ENCODE measurements around the gene CD164L2. TPM values are rescaled to one million over a fixed set of nuclear protein-coding genes. Genes with fewer than 3 reads are reported as not detected.

CD164L2 gene
- total RNA-seq, 1 donor from 2014 or later: not detected

- Histone ChIP-seq H3K9me3 (ENCODE audit: insufficient read depth, low read depth, low read length) (no peaks in the 10 kb centered on the region), H4K20me1 (ENCODE audit: insufficient read depth, low read length) (no peaks in the 10 kb centered on the region), H3K36me3 (ENCODE audit: insufficient read depth, low read length) (peaks cover 3% of the 10 kb centered on the region), H3K9ac (ENCODE audit: low read length) (no peak overlapping the region), H3K4me3 (ENCODE audit: insufficient read depth, low read depth, low read length) (no peak overlapping the region), H3K27ac (ENCODE audit: low read depth, low read length) (no peak overlapping the region), H3K4me2 (ENCODE audit: low read length) (no peak overlapping the region), H2AFZ (ENCODE audit: low read depth, low read length) (no peak overlapping the region), H3K79me2 (ENCODE audit: insufficient read depth, low read length) (no peaks in the 10 kb centered on the region), H3K27me3 (ENCODE audit: insufficient read depth, low read length) (no peaks in the 10 kb centered on the region), H3K4me1 (ENCODE audit: insufficient read depth, low read length) (no peaks in the 10 kb centered on the region)
- Mint-ChIP-seq H3K27me3 (ENCODE audit: low read depth, unreplicated experiment) (peaks cover 33% of the 10 kb centered on the region), H3K36me3 (ENCODE audit: low read depth, unreplicated experiment) (peaks cover 32% of the 10 kb centered on the region), H3K4me1 (ENCODE audit: low read depth, unreplicated experiment) (no peaks in the 10 kb centered on the region), H3K4me3 (ENCODE audit: unreplicated experiment) (no peak overlapping the region), H3K27ac (ENCODE audit: unreplicated experiment) (no peak overlapping the region), H3K9me3 (ENCODE audit: unreplicated experiment) (no peaks in the 10 kb centered on the region)
- TF ChIP-seq EZH2 (IDR thresholded peaks at IDR 0.05; ENCODE audit: insufficient read depth, low read length) (no peak), CTCF (IDR thresholded peaks at IDR 0.05; ENCODE audit: insufficient read depth, low read depth, low read length) (no peak)
- DNase-seq (ENCODE audit: low read depth) (no peak), FAIRE-seq (no peak)
These were observed 24.9 kb downstream of the CD164L2 start for GRCh38 chr1:27358038-27358927.

GRCh38 chr1:27357281-27358037, 25.7 kb downstream of the CD164L2 start:
- no peak overlapping the region for H3K4me3 ChIP-seq (ENCODE audit: insufficient read depth, low read depth, low read length)
- H2AFZ ChIP-seq (ENCODE audit: low read depth, low read length): peak overlapping the region; percentile 16
- H4K20me1 ChIP-seq (ENCODE audit: insufficient read depth, low read length): no peaks in the 10 kb centered on the region
- H3K9me3 ChIP-seq (ENCODE audit: insufficient read depth, low read depth, low read length): no peaks in the 10 kb centered on the region
- Mint-ChIP-seq H3K36me3 (ENCODE audit: low read depth, unreplicated experiment) (peaks cover 31% of the 10 kb centered on the region), H3K9me3 (ENCODE audit: unreplicated experiment) (no peaks in the 10 kb centered on the region), H3K27me3 (ENCODE audit: low read depth, unreplicated experiment) (peaks cover 33% of the 10 kb centered on the region), H3K4me3 (ENCODE audit: unreplicated experiment) (no peak overlapping the region), H3K4me1 (ENCODE audit: low read depth, unreplicated experiment) (no peaks in the 10 kb centered on the region), H3K27ac (ENCODE audit: unreplicated experiment) (no peak overlapping the region)
- no peak for FAIRE-seq
- peak overlapping the region; percentile 67 for H3K4me2 ChIP-seq (ENCODE audit: low read length)
- peak; percentile 72 for TF ChIP-seq CTCF (IDR thresholded peaks at IDR 0.05; ENCODE audit: insufficient read depth, low read depth, low read length)
- no peak for TF ChIP-seq EZH2 (IDR thresholded peaks at IDR 0.05; ENCODE audit: insufficient read depth, low read length)
- H3K27me3 ChIP-seq (ENCODE audit: insufficient read depth, low read length): no peaks in the 10 kb centered on the region
- H3K79me2 ChIP-seq (ENCODE audit: insufficient read depth, low read length): no peaks in the 10 kb centered on the region
- DNase-seq (ENCODE audit: low read depth): no peak
- H3K9ac ChIP-seq (ENCODE audit: low read length): no peak overlapping the region
- peaks cover 3% of the 10 kb centered on the region for H3K36me3 ChIP-seq (ENCODE audit: insufficient read depth, low read length)
- no peak overlapping the region for H3K27ac ChIP-seq (ENCODE audit: low read depth, low read length)
- no peaks in the 10 kb centered on the region for H3K4me1 ChIP-seq (ENCODE audit: insufficient read depth, low read length)

All from astrocyte (in vitro differentiated cells and primary cell).